HG02885 (cell line): Measurements from ENCODE around the gene GPR139.

ENCODE experiments used
- ATAC-seq: cut with Tn5 transposase; IDR thresholded peaks from one replicate; pipeline ENCODE4 v1.9.1; 2021; ENCODE audit warnings: mild to moderate bottlenecking; ENCODE audit not compliant: unreplicated experiment, poor library complexity

GPR139 gene

GRCh38 chr16:20073203-20074098 lies at the start of gene GPR139:
Gene GPR139 (minus strand): TSS chr16:20073890. CDS start chr16:20073616, 274 bp downstream.
- ATAC-seq = no peak

- no peak for ATAC-seq
Measured at GRCh38 chr16:20122011-20122410, 48.3 kb upstream of the GPR139 start.

- ATAC-seq = no peak
Measured at GRCh38 chr16:20114356-20114755, 40.7 kb upstream of the GPR139 start.

GRCh38 chr16:20111143-20111542 lies 37.5 kb upstream of the GPR139 start:
- no peak for ATAC-seq

GRCh38 chr16:20107083-20107482 lies 33.4 kb upstream of the GPR139 start:
- ATAC-seq = no peak

- ATAC-seq = no peak
Measured at GRCh38 chr16:20104563-20105183, 31.0 kb upstream of the GPR139 start.

- ATAC-seq = no peak
Measured at GRCh38 chr16:20102521-20102920, 28.8 kb upstream of the GPR139 start.

- ATAC-seq = no peak
Measured at GRCh38 chr16:20102021-20102420, 28.3 kb upstream of the GPR139 start.

- ATAC-seq = no peak
Measured at GRCh38 chr16:20099375-20099774, 25.7 kb upstream of the GPR139 start.

- no peak for ATAC-seq
Measured at GRCh38 chr16:20094157-20094556, 20.5 kb upstream of the GPR139 start.

- no peak for ATAC-seq
Measured at GRCh38 chr16:20089246-20089965, 15.7 kb upstream of the GPR139 start.

- no peak for ATAC-seq
Measured at GRCh38 chr16:20084624-20085226, 11.0 kb upstream of the GPR139 start.

GRCh38 chr16:20079106-20079505 lies 5.4 kb upstream of the GPR139 start:
- no peak for ATAC-seq

- no peak for ATAC-seq
Measured at GRCh38 chr16:20075243-20075642, 1.6 kb upstream of the GPR139 start.

GRCh38 chr16:20074099-20074991 lies 655 bp upstream of the GPR139 start:
- no peak for ATAC-seq

GRCh38 chr16:20072874-20073202 lies 852 bp downstream of the GPR139 start:
- ATAC-seq = no peak

- no peak for ATAC-seq
Measured at GRCh38 chr16:20072146-20072873, 1.4 kb downstream of the GPR139 start.

GRCh38 chr16:20064931-20065330 lies 8.8 kb downstream of the GPR139 start:
- no peak for ATAC-seq

GRCh38 chr16:20064520-20064919 lies 9.2 kb downstream of the GPR139 start:
- no peak for ATAC-seq
